GM21528 (cell line): ENCODE results near the gene ELK3.
"Not testable (repeated sequence)": the region's sequence is repeated elsewhere in the genome, so short reads cannot be mapped to it uniquely, and the experiment has no call there.

ENCODE experiments used
- ATAC-seq: cut with Tn5 transposase; IDR thresholded peaks from one replicate; pipeline ENCODE4 v1.9.1; 2021; ENCODE audit warnings: mild to moderate bottlenecking, moderate library complexity; ENCODE audit not compliant: unreplicated experiment, low FRiP score

ELK3 gene

GRCh38 chr12:96294831-96295230 lies 100.7 kb downstream of the ELK3 start:
- ATAC-seq = no peak

- no peak for ATAC-seq
Observed at GRCh38 chr12:96295532-96296160, 101.5 kb downstream of the ELK3 start.

GRCh38 chr12:96297504-96297903 lies 103.3 kb downstream of the ELK3 start:
- ATAC-seq = no peak

GRCh38 chr12:96300064-96300463 lies 105.9 kb downstream of the ELK3 start:
- ATAC-seq = no peak

GRCh38 chr12:96301732-96302131 lies 107.6 kb downstream of the ELK3 start:
- ATAC-seq = no peak

- ATAC-seq = no peak
Observed at GRCh38 chr12:96302687-96303310, 108.6 kb downstream of the ELK3 start.

GRCh38 chr12:96303653-96304052 lies 109.5 kb downstream of the ELK3 start:
- ATAC-seq = no peak

- ATAC-seq = no peak
Observed at GRCh38 chr12:96305665-96306064, 111.5 kb downstream of the ELK3 start.

GRCh38 chr12:96308881-96309280 lies 114.7 kb downstream of the ELK3 start:
- no peak for ATAC-seq

- no peak for ATAC-seq
Observed at GRCh38 chr12:96310067-96310466, 115.9 kb downstream of the ELK3 start.

GRCh38 chr12:96311191-96311590 lies 117.0 kb downstream of the ELK3 start:
- no peak for ATAC-seq

- ATAC-seq = no peak
Observed at GRCh38 chr12:96313606-96314005, 119.4 kb downstream of the ELK3 start.

GRCh38 chr12:96314723-96315122 lies 120.5 kb downstream of the ELK3 start:
- ATAC-seq = no peak

GRCh38 chr12:96315741-96316481 lies 121.7 kb downstream of the ELK3 start:
- ATAC-seq = not testable (repeated sequence)

GRCh38 chr12:96317801-96318200 lies 123.6 kb downstream of the ELK3 start:
- ATAC-seq = not testable (repeated sequence)
